Activated naive CD8-positive, alpha-beta T cell treated with anti-CD3 and anti-CD28 coated beads, Interleukin-2, amount 10 ng/mL, durations not matched to agents 7 days and 5 days (primary cell): ENCODE results near the gene TIAM2. TPM values are rescaled to one million over a fixed set of nuclear protein-coding genes. Genes with fewer than 3 reads are reported as not detected.
"Not testable (repeated sequence)": the region's sequence is repeated elsewhere in the genome, so short reads cannot be mapped to it uniquely, and the experiment has no call there.

Source experiments
- ATAC-seq: fragments of 150-1000 bp; cut with Tn5 transposase; one replicate; pipeline ENCODE4 v1.10.0; 2021; ENCODE audit warnings: low read depth, moderate library complexity
- POLR2A ChIA-PET: fragments of 350-600 bp; sonication (Branson Sonifier 250); formaldehyde crosslinking; loops from one replicate; lab custom pipeline; 2021; ENCODE audit warnings: antibody characterized with exemption; lab: Charles Lee
- DNase-seq: peaks from one replicate; pipeline ENCODE4 v3.0.0; 2021
- H3K27ac Mint-ChIP-seq: one replicate; pipeline ENCODE4 v1.8.0; 2022; ENCODE audit warnings: mild to moderate bottlenecking, mixed read lengths
- H3K27me3 Mint-ChIP-seq: one replicate; pipeline ENCODE4 v1.8.0; 2022; ENCODE audit warnings: mild to moderate bottlenecking, moderate library complexity, mixed read lengths
- H3K36me3 Mint-ChIP-seq: one replicate; pipeline ENCODE4 v1.8.0; 2021; ENCODE audit warnings: mild to moderate bottlenecking, mixed read lengths
- H3K4me1 Mint-ChIP-seq: one replicate; pipeline ENCODE4 v1.8.0; 2021; ENCODE audit warnings: mixed read lengths
- H3K4me3 Mint-ChIP-seq: one replicate; pipeline ENCODE4 v1.8.0; 2022; ENCODE audit warnings: mild to moderate bottlenecking, moderate library complexity, mixed read lengths
- H3K9me3 Mint-ChIP-seq: one replicate; pipeline ENCODE4 v1.8.0; 2021; ENCODE audit warnings: mixed read lengths
- total RNA-seq, 2 experiments: library from RNA; stranded (reverse); gene quantifications; one replicate each; pipeline ENCODE4 v1.2.3, GENCODE V29; 2021

Gene TIAM2
- total RNA-seq, 2 experiments from 2014 or later, result 4.8 to 5.2 TPM

DNA sequence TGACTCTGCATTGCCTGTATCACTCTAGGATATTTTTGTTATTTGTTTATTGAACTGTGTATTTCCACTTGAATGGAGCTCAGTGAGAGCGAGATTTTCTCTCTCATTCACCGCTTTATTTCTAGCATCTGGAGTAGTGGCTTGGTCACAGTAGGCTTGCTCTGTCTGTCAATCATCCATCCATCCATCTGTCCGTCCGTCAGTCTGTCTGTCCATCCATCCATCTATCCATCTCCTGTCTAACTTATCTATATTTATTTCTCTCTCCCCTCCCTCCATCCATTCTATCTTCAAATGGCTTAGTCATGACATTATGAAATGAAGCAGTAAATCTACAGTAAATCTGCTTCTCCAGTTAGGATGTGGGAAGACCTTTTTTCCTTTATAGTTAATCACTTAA, 94.6 kb downstream of the TIAM2 start:
- peaks cover 4% of the 10 kb centered on the region for H3K27me3 Mint-ChIP-seq
- H3K36me3 Mint-ChIP-seq, result no peaks in the 10 kb centered on the region
- POLR2A ChIA-PET, result no interaction called here
- no peak for ATAC-seq
- H3K9me3 Mint-ChIP-seq, result no peaks in the 10 kb centered on the region
- no peak overlapping the region for H3K27ac Mint-ChIP-seq
- no peak for DNase-seq
- H3K4me1 Mint-ChIP-seq, result no peaks in the 10 kb centered on the region
- H3K4me3 Mint-ChIP-seq, result no peak overlapping the region

DNA sequence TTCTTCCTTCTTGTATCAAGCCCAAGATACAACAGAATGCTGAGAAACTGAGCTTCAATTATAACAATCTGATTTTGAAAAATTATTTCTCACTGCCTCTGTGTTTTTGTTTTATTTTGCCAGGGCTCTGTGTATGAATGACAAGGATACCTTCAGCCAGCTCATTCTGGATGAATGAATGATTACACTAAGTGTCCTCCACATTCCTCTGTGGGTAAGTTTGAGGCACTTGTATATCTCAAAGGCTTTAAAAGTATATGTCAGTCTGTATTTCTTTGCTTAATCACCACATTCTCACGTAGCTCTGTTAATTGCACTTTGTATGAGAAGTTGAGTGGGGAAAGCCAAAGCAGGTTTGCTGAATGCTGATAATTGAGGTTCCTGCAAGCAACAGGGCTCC, 95.1 kb downstream of the TIAM2 start:
- Mint-ChIP-seq H3K4me1 (no peaks in the 10 kb centered on the region), H3K36me3 (no peaks in the 10 kb centered on the region), H3K27ac (no peak overlapping the region), H3K9me3 (peaks cover under 1% of the 10 kb centered on the region), H3K27me3 (peaks cover 4% of the 10 kb centered on the region), H3K4me3 (no peak overlapping the region)
- POLR2A ChIA-PET, result no interaction called here
- ATAC-seq, result no peak
- DNase-seq, result no peak

DNA sequence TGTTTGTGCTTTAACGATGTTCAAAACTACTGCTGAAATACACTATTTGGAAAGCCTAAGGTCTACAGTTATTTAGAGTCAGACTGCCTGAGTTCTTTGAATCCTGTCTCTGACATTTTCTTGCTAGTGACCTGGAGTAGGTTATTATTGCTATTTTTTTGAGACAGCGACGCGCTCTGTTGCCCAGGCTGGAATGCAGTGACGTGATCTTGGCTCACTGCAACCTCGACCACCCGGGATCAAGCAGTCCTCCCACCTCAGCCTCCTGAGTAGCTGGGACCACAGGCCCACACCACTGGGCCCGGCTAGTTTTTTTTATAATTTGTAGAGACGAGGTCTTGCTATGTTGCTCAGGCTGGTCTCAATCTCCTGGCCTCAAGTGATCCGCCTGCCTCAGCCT, 96.6 kb downstream of the TIAM2 start:
- Mint-ChIP-seq H3K36me3 (no peaks in the 10 kb centered on the region), H3K9me3 (peaks cover 2% of the 10 kb centered on the region), H3K27me3 (peaks cover 3% of the 10 kb centered on the region), H3K4me1 (no peaks in the 10 kb centered on the region), H3K27ac (no peak overlapping the region), H3K4me3 (no peak overlapping the region)
- DNase-seq, result no peak
- POLR2A ChIA-PET, result no interaction called here
- no peak for ATAC-seq

DNA sequence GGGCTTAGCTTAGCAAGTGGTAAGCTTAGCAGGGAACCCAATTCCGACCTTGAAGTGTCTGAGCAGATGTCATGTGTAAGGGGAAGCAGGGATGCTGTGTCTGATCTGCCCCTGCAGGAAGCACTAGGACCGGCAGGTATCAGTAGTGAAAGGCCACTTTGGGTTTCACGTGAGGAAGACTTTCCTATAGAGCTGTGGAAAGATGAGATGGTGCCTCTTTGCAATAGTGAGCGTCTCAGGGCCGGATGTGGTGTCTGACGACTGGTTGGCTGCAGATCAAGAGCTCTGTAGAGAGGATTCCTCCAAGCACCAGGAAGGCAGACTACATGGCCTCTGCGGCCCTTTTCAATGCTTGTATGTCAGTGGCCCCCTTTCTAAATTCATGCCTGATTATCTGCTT, 98.3 kb downstream of the TIAM2 start:
- Mint-ChIP-seq H3K27ac (no peak overlapping the region), H3K4me3 (no peak overlapping the region), H3K27me3 (peaks cover 7% of the 10 kb centered on the region), H3K9me3 (peaks cover 9% of the 10 kb centered on the region), H3K4me1 (no peaks in the 10 kb centered on the region), H3K36me3 (peaks cover 4% of the 10 kb centered on the region)
- POLR2A ChIA-PET, result no interaction called here
- ATAC-seq (peak; percentile 45), DNase-seq (no peak)

DNA sequence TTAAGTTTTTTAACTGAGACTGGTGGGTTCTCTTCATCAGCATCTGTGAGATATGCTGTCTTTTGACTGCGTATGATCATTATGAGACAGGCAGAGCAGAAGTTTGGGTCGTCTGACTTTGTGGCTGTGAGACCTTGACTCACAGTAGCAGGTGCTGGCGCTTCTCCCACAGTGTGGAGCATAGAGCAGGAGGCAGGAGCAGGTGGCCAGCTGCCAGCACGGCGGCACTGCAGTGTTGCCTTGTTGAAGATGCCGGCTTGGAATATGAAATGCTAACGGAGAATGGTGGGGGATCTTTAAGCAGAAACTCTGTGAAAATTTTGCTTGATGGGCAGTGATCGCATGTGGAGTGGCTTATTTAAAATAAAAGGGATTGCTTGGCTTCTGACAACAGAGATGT, 105.0 kb downstream of the TIAM2 start:
- H3K4me1 Mint-ChIP-seq, result no peaks in the 10 kb centered on the region
- peaks cover 9% of the 10 kb centered on the region for H3K9me3 Mint-ChIP-seq
- H3K27me3 Mint-ChIP-seq, result peaks cover 10% of the 10 kb centered on the region
- no peak overlapping the region for H3K4me3 Mint-ChIP-seq
- ATAC-seq (no peak), DNase-seq (no peak)
- POLR2A ChIA-PET, result no interaction called here
- H3K27ac Mint-ChIP-seq, result no peak overlapping the region
- H3K36me3 Mint-ChIP-seq, result peaks cover 4% of the 10 kb centered on the region

DNA sequence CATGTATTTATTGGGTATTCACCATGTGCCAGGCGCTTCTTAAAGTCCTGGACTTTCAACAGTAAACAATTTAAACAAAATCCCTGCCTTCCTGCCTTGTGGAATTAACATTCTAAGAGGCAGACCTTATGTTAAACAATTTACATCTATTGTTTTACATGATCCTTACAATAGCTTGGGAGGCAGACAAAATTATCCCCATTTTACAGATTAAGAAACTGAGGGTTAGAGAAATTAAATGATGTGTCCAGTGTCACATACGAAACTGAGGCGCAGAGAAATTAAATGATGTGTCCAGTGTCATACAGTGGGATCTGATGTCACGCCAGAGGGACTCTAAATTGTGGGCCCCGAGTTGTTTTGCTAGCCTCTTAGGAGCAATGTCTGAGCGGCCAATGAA, 105.5 kb downstream of the TIAM2 start:
- H3K4me3 Mint-ChIP-seq, result no peak overlapping the region
- H3K27me3 Mint-ChIP-seq, result peaks cover 10% of the 10 kb centered on the region
- ATAC-seq (no peak), DNase-seq (no peak)
- no peaks in the 10 kb centered on the region for H3K4me1 Mint-ChIP-seq
- H3K27ac Mint-ChIP-seq, result no peak overlapping the region
- H3K9me3 Mint-ChIP-seq, result peaks cover 7% of the 10 kb centered on the region
- H3K36me3 Mint-ChIP-seq, result peaks cover 4% of the 10 kb centered on the region
- POLR2A ChIA-PET, result no interaction called here

DNA sequence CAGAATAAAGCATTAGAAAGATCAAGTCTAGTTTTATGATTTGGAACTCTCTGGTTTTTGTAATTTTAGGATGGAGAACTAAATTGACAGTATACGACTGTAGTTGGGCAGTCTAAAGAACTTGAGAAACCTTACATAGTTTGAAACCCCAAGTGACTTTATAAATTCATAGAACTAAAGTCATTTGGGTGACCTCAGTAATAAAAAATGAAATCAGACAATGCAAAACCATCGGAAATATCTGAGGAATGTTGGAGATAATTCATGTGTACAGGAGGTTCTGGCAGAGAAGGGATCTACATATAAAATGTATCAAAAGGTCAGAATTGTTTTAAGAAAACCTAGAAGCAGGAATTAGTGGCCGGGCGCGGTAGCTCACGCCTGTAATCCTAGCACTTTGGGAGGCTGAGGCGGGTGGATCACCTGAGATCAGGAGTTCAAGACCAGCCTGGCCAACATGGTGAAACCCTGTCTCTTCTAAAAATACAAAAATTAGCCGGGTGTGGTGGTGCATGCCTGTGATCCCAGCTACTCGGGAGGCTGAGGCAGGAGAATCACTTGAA, 108.0 kb downstream of the TIAM2 start:
- H3K4me3 Mint-ChIP-seq, H3K4me1 Mint-ChIP-seq, H3K27ac Mint-ChIP-seq, H3K27me3 Mint-ChIP-seq, H3K36me3 Mint-ChIP-seq, POLR2A ChIA-PET, ATAC-seq, DNase-seq, H3K9me3 Mint-ChIP-seq: not testable (repeated sequence)

DNA sequence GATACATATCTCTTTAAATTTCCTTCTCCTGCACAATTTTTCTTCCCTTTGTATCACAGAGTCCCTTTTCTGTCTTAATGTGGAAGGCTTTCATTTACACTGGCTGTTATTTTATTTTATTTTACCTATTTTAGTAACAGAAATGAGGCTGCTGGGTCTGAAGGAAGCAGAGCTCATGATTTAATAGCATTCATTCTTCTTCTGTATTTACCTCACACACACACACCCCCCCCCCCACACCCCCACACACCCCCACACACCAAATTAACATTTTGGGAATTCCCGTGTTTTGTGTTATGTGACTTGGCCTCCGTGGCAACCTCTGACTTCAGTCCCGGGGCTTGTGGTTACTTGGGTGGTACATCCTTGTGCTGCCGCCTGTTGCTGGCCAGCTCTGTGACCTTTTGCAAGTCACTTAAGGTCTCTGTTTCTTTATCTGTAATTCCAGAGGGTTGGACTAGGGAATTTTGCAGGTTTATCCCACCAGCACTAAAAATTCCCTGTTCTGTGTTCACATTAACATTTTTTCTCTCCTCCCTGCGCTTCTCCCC, 108.8 kb downstream of the TIAM2 start:
- DNase-seq (no peak), ATAC-seq (no peak)
- Mint-ChIP-seq H3K4me1 (no peaks in the 10 kb centered on the region), H3K27me3 (peaks cover 9% of the 10 kb centered on the region), H3K36me3 (no peaks in the 10 kb centered on the region), H3K9me3 (no peaks in the 10 kb centered on the region), H3K27ac (no peak overlapping the region), H3K4me3 (no peak overlapping the region)
- POLR2A ChIA-PET, result no interaction called here

DNA sequence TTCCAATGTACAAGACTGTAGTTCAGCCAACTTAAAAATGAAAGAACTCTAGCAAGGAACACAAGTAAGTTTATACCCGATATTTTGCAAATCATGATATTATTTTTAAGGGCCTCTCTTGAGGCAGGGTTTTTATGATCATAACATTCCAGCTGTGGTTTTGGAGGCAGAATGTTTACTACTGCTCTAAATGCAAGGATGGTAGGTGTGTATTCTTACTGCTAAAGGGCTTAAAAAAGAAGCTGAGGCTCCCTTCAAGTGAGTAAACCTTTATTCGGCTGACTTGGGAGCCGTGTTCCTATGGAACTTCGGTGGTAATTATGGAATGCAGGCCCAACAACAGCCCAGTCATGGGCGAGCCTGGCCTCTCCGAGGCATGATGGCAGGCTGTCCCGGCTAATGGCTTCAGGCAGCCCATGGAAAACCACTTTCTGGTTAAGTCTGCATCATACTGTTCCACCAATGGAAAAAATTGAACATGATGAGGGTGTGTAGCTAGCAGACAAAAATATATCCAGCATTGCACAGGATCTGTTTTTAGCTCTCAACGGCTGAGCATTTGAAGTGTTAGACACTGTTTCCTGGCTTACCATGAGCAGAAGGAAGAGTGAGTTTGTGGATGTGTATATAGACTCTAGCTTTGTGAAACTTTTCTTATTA, 111.5 kb downstream of the TIAM2 start:
- H3K4me3 Mint-ChIP-seq, result no peak overlapping the region
- no peak for ATAC-seq
- no peak overlapping the region for H3K27ac Mint-ChIP-seq
- no peaks in the 10 kb centered on the region for H3K9me3 Mint-ChIP-seq
- POLR2A ChIA-PET, result no interaction called here
- H3K27me3 Mint-ChIP-seq, result peaks cover 16% of the 10 kb centered on the region
- DNase-seq, result no peak
- no peaks in the 10 kb centered on the region for H3K4me1 Mint-ChIP-seq
- H3K36me3 Mint-ChIP-seq, result no peaks in the 10 kb centered on the region

DNA sequence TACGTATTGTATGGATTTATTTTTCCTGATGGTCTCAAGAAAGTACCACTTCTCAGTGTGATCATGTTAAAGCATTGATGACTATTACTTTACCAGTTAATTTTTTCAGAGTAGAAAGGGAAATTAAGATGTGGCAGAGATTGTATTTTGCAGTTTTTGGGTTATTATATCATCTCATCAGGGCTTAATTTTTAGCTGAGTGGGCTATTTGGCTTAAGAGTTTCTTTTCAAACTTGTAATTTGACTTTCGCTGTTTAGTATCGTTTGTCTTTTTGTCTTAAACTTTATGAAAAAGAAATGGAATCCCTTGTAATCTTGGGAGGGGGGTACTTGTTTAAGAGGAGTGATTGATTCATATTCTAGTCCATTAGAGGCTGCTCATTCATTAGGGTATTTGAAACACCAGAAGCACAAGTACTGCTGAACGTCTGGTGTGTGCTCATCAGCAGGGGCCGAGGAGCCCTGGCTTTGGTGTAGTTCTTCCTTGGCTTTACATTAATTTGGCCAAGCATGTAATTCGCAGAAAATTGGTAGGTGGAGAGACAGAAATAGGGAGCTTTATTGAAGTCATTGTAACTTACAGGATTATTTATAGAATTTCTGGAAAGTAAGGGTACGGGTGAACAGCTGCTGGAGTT, 112.4 kb downstream of the TIAM2 start:
- Mint-ChIP-seq H3K4me1 (no peaks in the 10 kb centered on the region), H3K27me3 (peaks cover 14% of the 10 kb centered on the region), H3K36me3 (no peaks in the 10 kb centered on the region), H3K4me3 (no peak overlapping the region), H3K27ac (no peak overlapping the region), H3K9me3 (no peaks in the 10 kb centered on the region)
- POLR2A ChIA-PET, result no interaction called here
- no peak for DNase-seq
- ATAC-seq, result no peak

DNA sequence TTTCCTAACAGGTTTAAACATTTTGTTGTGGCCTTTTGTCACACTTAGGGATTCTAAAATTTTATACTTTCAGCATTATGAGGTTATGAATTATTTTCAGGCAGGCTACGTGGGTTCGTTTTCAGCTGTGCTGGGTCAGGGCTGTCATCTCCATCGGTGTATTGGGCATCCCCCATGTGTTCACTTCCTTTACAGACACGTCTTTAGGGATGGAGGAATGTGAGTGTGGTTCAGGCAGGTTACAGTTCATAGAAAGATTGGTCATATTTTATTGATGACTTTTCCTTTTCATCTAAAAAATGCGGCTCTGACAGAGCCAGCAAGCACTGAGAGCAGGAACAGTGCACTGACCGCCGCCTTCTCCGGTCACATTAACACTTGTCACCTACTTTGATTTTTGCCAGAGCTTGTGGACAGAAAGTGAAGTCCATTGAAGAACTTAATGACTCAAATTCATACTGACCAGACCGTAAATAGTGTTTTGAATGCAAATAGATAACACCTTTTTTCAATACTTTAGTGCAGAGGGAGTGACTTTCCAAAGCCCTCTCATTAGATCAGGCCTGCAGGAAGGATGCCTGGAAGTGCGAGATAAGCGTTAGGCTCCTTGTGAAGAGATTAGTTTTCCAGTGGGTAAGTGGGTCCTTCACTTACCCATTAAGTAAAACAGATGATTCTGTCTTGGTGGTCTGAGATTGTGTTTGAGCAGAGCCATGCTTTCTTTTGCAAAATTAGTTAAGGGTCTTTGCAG, 113.1 kb downstream of the TIAM2 start:
- Mint-ChIP-seq H3K27me3 (peaks cover 14% of the 10 kb centered on the region), H3K4me1 (no peaks in the 10 kb centered on the region), H3K9me3 (no peaks in the 10 kb centered on the region), H3K27ac (no peak overlapping the region), H3K36me3 (no peaks in the 10 kb centered on the region), H3K4me3 (no peak overlapping the region)
- ATAC-seq, result no peak
- POLR2A ChIA-PET, result no interaction called here
- no peak for DNase-seq

DNA sequence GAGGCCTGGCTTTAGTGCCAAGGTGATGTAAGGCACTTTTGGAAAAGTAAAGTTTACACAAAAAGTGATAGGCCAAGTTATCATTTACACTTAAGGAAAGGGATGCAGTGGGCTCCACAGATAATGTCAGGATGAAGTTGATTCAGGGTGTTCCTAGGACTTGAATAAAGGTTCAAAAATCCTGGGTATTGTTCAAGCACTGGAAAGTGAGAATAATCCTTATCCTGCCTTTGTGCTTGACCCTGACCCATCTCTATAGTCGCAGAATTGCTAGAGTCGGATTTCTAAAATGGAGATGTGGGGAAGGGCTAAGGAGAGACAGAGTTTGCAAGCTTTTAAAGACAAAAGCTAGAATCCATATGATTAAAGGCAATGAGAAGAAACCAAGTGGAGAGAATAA, 115.6 kb downstream of the TIAM2 start:
- H3K4me1 Mint-ChIP-seq, result no peaks in the 10 kb centered on the region
- H3K36me3 Mint-ChIP-seq, result no peaks in the 10 kb centered on the region
- DNase-seq, result no peak
- H3K27ac Mint-ChIP-seq, result no peak overlapping the region
- POLR2A ChIA-PET, result no interaction called here
- H3K9me3 Mint-ChIP-seq, result no peaks in the 10 kb centered on the region
- H3K27me3 Mint-ChIP-seq, result peaks cover 14% of the 10 kb centered on the region
- no peak for ATAC-seq
- H3K4me3 Mint-ChIP-seq, result no peak overlapping the region

DNA sequence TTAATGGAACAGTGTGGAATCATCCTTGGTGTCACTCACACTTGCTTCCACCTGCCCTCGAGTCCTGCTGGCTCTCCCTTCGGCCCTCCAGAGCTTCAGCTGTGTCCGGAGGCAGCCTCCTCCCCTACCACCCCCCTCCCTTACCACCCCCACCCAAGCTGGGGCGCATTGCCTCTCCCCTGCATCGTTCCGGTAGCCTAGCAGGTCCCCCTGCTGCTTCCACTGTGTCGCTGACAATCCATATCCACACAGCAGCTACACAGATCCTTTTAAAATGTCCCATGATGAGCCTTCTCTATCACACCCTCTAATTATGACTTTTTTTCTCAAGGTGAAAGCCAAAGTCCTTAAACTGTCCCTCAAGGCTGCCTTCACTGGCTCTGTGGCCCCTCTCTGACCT, 117.6 kb downstream of the TIAM2 start:
- no peaks in the 10 kb centered on the region for H3K4me1 Mint-ChIP-seq
- H3K36me3 Mint-ChIP-seq, result no peaks in the 10 kb centered on the region
- DNase-seq (no peak), ATAC-seq (no peak)
- POLR2A ChIA-PET, result no interaction called here
- no peak overlapping the region for H3K27ac Mint-ChIP-seq
- peaks cover 8% of the 10 kb centered on the region for H3K27me3 Mint-ChIP-seq
- no peak overlapping the region for H3K4me3 Mint-ChIP-seq
- no peaks in the 10 kb centered on the region for H3K9me3 Mint-ChIP-seq
